ENCODE results near the gene RASGRP4. TPM values are rescaled to one million over a fixed set of nuclear protein-coding genes. Genes with fewer than 3 reads are reported as not detected.
A peak's percentile ranks its signal among the peaks of the same experiment; 100 is the strongest.

RASGRP4 gene
- total RNA-seq, 1 donor from 2014 or later: not detected

- no peak for TF ChIP-seq CTCF (IDR thresholded peaks at IDR 0.05; ENCODE audit: insufficient read depth, low read length, severe bottlenecking)
- no peak for FAIRE-seq
- Histone ChIP-seq H3K36me3 (ENCODE audit: control insufficient read depth, insufficient read depth, low read length) (no peaks in the 10 kb centered on the region), H3K27me3 (ENCODE audit: control insufficient read depth, insufficient read depth, low read length) (no peaks in the 10 kb centered on the region), H3K4me3 (ENCODE audit: low read depth, low read length) (no peak overlapping the region)
- no peak for DNase-seq (ENCODE audit: low read depth)
Observed at GRCh38 chr19:38458991-38459390, 33.0 kb upstream of the RASGRP4 start.

- Histone ChIP-seq H3K36me3 (ENCODE audit: control insufficient read depth, insufficient read depth, low read length) (no peaks in the 10 kb centered on the region), H3K4me3 (ENCODE audit: low read depth, low read length) (no peak overlapping the region), H3K27me3 (ENCODE audit: control insufficient read depth, insufficient read depth, low read length) (no peaks in the 10 kb centered on the region)
- no peak for TF ChIP-seq CTCF (IDR thresholded peaks at IDR 0.05; ENCODE audit: insufficient read depth, low read length, severe bottlenecking)
- DNase-seq (ENCODE audit: low read depth): no peak
- no peak for FAIRE-seq
Observed at GRCh38 chr19:38457690-38458405, 31.8 kb upstream of the RASGRP4 start.

GRCh38 chr19:38457202-38457601 lies 31.2 kb upstream of the RASGRP4 start:
- Histone ChIP-seq H3K27me3 (ENCODE audit: control insufficient read depth, insufficient read depth, low read length) (no peaks in the 10 kb centered on the region), H3K4me3 (ENCODE audit: low read depth, low read length) (no peak overlapping the region), H3K36me3 (ENCODE audit: control insufficient read depth, insufficient read depth, low read length) (no peaks in the 10 kb centered on the region)
- no peak for TF ChIP-seq CTCF (IDR thresholded peaks at IDR 0.05; ENCODE audit: insufficient read depth, low read length, severe bottlenecking)
- FAIRE-seq (no peak), DNase-seq (ENCODE audit: low read depth) (no peak)

GRCh38 chr19:38455031-38455430 lies 29.0 kb upstream of the RASGRP4 start:
- H3K27me3 ChIP-seq (ENCODE audit: control insufficient read depth, insufficient read depth, low read length): no peaks in the 10 kb centered on the region
- DNase-seq (ENCODE audit: low read depth) (peak; percentile 6), FAIRE-seq (no peak)
- no peak overlapping the region for H3K4me3 ChIP-seq (ENCODE audit: low read depth, low read length)
- H3K36me3 ChIP-seq (ENCODE audit: control insufficient read depth, insufficient read depth, low read length): no peaks in the 10 kb centered on the region
- TF ChIP-seq CTCF (IDR thresholded peaks at IDR 0.05; ENCODE audit: insufficient read depth, low read length, severe bottlenecking): no peak

DNA sequence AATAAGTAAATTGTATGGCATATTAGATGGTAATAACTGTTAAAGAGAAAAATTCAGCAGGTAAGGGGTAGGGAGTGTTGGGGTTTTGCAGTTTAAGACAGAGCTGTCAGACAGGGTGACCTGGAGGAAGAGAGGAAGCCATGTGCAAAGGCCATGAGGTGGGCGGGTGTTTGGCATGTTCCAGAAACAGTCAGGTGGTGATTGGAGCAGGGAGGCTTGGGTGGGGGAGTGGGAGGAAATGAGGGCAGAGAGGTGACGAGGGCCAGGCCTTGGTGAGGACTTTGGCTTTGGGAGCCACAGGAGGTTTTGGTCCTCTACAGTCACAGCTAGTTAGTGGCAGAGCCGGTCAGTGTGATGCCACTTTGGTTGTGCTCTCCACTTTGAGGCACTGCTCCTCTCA lies 27.6 kb upstream of the RASGRP4 start:
- Histone ChIP-seq H3K36me3 (ENCODE audit: control insufficient read depth, insufficient read depth, low read length) (no peaks in the 10 kb centered on the region), H3K27me3 (ENCODE audit: control insufficient read depth, insufficient read depth, low read length) (no peaks in the 10 kb centered on the region), H3K4me3 (ENCODE audit: low read depth, low read length) (no peak overlapping the region)
- DNase-seq (ENCODE audit: low read depth) (no peak), FAIRE-seq (no peak)
- TF ChIP-seq CTCF (IDR thresholded peaks at IDR 0.05; ENCODE audit: insufficient read depth, low read length, severe bottlenecking): no peak
